HFF-Myc (cell line): Measurements from ENCODE around the gene INKA1.
A peak's percentile ranks its signal among the peaks of the same experiment; 100 is the strongest.

Source experiments
- DNase-seq: peaks from one replicate; pipeline ENCODE4 v3.0.0-alpha.2; 2011; ENCODE audit warnings: low read depth; ENCODE audit errors: extremely low read depth
- H3K4me3 ChIP-seq: replicated peaks from 2 replicates; pipeline ENCODE4 v1.5.1; 2011; ENCODE audit warnings: low read depth, mild to moderate bottlenecking, control low read depth, low read length
- CTCF ChIP-seq: IDR thresholded peaks from 2 replicates; pipeline ENCODE4 v1.5.1; 2012; ENCODE audit warnings: mild to moderate bottlenecking, low read depth, low read length, control low read depth; ENCODE audit errors: missing control alignments

INKA1 gene

GRCh38 chr3:49804141-49805041 lies 1.3 kb downstream of the INKA1 start:
- H3K4me3 ChIP-seq = peak overlapping the region; percentile 69

GRCh38 chr3:49805367-49805782 lies 2.3 kb downstream of the INKA1 start:
- no peak overlapping the region for H3K4me3 ChIP-seq
- TF ChIP-seq CTCF = no peak
- DNase-seq = peak; percentile 64

More at GRCh38 chr3:49804141-49805041, 1.3 kb downstream of the INKA1 start:
- no peak for TF ChIP-seq CTCF
- DNase-seq = no peak

GRCh38 chr3:49805897-49806701 lies 3.0 kb downstream of the INKA1 start:
- H3K4me3 ChIP-seq = no peak overlapping the region
- no peak for DNase-seq
- no peak for TF ChIP-seq CTCF

- TF ChIP-seq CTCF = no peak
- no peak for DNase-seq
- H3K4me3 ChIP-seq = no peak overlapping the region
Observed at GRCh38 chr3:49806850-49807249, 3.8 kb downstream of the INKA1 start.

- no peak overlapping the region for H3K4me3 ChIP-seq
- DNase-seq = no peak
- no peak for TF ChIP-seq CTCF
Observed at GRCh38 chr3:49807431-49808114, 4.5 kb downstream of the INKA1 start.

GRCh38 chr3:49812916-49813496 lies 9.9 kb downstream of the INKA1 start:
- TF ChIP-seq CTCF = no peak
- peak overlapping the region; percentile 34 for H3K4me3 ChIP-seq
- DNase-seq = no peak
